ENCODE data around the gene BTN2A1.
A peak's percentile ranks its signal among the peaks of the same experiment; 100 is the strongest.
"Not testable (repeated sequence)": the region's sequence is repeated elsewhere in the genome, so short reads cannot be mapped to it uniquely, and the experiment has no call there.

Gene BTN2A1

DNA sequence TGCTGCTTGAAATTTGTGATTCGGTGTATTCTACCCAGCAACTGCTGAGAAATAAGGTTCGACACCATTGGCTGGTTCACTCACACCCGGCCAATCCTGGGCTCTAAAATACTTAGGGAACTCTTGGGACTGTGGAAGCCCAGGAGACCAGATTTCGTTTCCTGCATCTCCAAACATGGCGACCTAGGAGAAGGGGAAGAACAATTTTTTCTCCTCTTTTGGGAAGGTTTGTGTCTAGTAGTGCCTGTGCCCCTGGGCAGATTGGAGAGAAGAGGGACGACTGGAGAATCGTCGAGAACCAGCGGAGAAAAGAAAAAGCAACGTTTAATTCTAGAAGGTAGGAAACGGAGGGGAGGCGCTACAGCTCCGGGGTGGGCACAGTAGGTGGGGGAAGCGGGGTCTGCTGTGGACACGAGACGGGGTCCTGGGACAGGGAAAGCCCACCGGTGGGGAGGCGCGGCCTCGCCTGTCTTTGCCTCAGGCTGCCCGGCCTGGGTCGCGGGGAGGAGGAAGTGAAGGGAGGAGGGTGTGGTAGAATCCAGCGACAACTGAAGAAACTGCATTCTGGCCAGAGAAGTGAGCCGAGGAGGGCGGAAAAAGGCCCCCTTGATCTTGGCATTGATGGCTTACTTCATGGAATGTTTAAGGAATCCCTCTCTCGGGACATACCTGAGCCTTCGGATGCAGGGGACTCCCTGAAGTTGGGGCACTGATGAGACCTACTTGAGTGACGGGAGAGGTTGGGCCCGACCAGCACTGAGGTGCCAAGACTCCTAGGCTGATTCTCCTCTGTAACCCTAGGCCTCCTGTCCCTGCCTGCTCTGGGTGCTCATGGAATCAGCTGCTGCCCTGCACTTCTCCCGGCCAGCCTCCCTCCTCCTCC, at the start of gene BTN2A1:
TSS of gene BTN2A1 (plus strand) at position 150 of the 883 bp plus-strand sequence. CDS start at position 832, 682 bp downstream.
- peak; percentile 78 to 85 for DNase-seq

DNA sequence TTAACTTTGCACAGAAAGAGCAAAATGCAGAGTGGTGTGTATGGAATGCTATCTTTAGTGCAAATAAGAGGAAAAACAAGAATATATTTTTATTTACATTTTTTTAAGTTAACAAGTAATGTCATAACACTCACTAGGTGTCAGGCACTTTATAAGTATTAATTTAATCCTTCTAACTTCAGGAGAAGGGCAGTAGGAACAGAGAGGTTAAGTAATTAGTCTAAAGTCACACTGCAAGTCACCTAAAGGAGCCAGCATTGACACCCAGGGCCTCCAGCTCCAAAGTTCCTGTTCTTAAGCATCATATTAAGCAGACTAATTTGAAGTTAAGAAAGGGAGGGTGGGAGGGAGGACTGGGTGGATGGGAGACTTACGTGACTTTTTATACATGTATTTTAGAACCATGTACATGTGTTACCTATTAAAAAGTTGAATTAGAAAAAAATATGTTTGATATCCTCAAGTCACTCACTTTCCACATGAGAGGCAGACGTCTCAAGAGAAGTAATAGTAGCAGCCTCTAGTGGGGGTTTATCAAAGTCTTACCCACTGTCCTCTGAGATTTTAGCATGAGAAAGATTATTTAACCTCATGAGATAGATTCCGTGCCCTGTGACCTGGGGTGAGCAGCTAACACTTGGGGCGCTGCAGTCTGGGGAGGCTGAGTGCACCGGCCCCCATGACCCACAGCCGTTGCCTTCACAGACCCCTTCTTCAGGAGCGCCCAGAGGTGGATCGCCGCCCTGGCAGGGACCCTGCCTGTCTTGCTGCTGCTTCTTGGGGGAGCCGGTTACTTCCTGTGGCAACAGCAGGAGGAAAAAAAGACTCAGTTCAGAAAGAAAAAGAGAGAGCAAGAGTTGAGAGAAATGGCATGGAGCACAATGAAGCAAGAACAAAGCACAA, 48.7 kb upstream of the BTN2A1 start:
- no peak for DNase-seq

DNA sequence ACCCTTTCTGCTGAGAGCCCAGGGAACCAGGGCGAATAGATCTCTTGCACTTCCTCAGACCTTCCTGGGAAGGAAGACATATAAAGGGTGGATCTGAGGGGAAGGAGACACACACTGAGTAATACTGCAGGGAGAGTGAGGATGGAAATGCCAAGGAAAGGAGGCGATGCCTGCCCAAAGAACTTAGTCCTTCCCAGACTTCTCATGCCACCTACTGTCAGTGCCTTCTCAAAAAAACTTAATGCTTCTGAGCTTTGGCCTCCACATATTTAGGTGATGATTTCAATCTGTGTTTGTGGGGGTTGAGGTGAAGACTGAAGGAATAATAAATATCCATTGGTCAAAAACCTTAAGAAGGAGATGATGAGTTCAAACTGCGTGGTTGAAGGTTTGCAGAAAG, 46.0 kb upstream of the BTN2A1 start:
- DNase-seq = no peak

DNA sequence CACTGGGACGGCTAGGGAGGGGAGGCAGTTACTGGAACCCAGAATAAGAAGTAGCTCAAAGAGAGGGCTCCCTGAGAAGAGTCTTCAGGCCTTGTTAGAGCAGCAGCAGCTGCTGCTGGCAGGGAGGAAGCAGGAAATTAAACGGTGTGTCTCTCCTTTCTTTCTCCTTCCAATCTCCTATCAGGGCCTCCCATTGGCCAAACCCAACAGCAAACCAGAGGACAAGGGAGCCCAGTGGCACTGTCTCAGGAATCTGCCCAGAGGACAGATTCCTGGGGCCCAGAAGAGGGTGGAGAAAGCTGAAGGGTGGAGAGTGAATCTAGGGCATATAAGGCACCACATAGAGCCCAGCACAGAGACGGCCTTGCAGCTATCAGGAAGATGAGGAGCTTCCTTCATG, 45.5 kb upstream of the BTN2A1 start:
- no peak for DNase-seq

DNA sequence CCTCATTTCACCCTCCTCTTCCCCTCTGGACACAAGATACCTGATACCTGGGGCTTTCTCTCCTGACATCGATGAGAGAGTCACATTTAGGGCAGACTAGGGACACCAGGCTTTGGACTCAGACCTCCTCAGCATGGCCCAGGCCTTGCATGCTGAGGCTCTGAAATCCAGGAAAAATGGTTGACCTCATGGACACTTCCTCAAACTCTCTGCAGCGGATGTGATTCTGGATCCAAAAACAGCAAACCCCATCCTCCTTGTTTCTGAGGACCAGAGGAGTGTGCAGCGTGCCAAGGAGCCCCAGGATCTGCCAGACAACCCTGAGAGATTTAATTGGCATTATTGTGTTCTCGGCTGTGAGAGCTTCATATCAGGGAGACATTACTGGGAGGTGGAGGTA, 44.8 kb upstream of the BTN2A1 start:
- DNase-seq = no peak

DNA sequence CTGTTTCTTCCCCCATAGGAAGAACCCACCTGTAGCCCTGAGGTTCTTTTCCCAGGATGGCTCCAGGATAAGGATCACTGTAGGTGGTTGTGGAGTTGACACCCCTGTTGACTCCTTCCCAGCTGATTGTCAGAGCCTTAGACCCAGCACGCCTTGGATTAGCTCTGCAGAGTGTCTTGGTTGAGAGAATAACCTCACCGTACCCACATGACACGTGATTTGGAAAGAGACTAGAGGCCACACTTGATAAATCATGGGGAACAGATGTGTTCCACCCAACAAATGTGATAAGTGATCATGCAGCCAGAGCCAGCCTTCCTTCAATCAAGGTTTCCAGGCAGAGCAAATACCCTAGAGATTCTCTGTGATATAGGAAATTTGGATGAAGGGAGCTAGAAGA, 43.5 kb upstream of the BTN2A1 start:
- no peak for DNase-seq

DNA sequence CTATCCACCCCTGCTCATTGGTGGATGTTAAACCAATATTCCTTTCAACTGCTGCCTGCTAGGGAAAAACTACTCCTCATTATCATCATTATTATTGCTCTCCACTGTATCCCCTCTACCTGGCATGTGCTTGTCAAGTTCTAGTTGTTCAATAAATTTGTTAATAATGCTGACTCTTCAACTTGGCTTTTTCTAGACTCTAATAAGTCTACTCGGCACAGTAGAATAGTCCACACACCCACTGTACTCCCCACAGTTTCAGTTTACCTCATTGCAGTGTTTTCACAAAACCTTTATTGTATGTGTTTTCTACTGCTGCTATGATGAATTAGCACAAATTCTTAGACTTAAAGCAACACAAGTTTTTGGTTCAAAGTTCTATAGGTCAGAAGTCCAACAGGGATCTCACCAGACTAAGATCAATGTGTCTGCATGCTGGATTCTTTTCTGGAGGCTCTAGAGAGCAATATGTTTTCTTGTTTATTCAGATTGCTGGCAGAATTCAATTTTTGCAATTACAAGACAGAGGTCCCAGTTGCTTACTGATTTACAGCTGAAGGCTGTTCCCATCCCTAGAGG, 42.6 kb upstream of the BTN2A1 start:
- no peak for DNase-seq

DNA sequence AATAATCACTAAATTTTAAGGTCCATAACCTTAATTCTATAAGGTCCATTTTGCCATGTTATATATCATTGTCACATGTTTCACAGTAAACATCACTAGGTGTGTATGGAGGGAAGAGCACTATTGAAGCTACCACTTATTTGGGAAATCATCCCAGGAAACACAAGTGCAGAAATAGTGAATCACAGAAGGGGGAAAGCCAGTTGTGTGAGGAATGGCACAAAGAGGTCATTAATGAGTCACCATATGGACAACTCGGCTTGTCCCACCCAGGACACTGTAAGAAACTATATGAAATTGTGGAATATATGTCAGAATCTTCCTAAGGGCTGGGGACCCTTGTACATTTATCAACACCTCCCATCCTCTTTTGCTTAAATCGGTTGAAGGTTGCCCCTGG, 42.0 kb upstream of the BTN2A1 start:
- no peak for DNase-seq

DNA sequence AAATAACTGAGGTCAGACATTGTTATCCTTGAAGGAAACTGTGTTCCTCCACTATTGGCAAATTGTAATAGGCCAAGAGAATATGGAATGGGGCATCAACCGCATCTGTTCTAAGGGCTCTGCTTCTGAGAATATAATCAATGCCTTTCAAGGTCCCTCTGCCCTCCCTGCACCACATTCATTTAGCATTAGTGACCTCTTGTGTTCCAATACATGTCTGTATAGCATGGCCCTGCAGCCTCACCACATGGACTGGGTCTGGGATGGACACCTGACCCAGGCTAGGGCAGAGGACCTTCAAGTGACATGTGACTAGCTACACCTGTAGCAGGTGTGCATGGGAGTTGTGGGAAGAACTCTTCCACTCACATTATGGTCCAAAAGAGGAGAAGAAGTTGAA, 41.5 kb upstream of the BTN2A1 start:
- DNase-seq = no peak

DNA sequence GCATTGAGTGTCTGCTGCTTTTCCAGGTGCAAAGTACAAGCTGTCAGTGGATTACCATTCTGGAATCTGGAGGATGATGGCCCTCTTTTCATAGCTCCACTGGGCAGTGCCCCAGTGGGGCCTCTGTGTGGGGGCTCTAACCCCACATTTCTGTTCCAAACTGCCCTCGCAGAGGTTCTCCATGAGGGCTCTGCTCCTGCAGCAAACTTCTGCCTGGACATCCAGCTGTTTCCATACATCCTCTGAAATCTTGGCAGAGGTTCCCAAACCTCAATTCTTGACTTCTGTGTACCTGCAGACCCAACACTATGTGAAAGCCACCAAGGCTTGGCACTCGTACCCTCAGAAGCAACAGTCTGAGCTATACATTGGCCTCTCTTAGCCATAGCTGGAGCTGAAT, 39.7 kb upstream of the BTN2A1 start:
- not testable (repeated sequence) for DNase-seq

DNA sequence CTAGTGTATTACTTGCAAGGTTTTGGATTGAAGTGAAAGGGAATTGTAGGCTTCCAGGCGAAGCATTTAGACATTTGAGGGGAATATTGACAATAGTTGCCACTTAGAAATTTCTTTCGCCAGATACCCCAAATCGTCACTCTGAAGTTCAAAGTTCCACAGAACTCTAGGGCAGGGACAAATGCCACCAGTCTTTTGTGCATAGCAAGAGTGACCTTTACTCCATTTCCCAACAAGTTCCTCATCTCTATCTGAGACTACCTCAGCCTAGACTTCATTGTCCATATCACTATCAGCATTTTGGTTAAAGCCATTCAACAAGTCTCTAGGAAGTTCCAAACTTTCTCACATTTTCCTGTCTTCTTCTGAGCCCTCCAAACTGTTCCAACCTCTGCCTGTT, 39.0 kb upstream of the BTN2A1 start:
- not testable (repeated sequence) for DNase-seq

DNA sequence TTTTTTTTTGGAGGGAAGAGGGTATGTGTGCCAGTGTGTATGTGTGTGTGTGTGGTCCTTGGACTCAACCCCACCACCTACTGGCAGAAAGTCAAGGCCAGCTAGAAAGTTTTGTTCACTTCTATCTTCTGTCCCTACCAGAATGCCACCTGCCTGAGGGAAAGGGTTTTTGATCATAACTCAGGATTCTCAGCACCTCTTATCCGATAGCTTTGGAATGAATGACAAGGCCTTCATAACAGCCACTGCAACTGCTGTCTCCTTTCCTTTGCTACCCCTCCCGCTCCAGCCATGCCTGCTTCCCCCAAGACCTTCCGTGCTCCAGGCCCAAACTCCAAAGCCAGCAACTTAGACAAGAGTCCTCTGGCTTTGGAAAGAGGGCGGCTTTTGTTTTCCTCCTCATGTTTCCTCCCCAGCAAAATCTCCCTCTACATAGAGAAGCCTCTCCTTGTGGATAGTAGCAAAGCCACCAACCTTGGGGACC, 37.0 kb upstream of the BTN2A1 start:
- peak; percentile 13 to 46 for DNase-seq

DNA sequence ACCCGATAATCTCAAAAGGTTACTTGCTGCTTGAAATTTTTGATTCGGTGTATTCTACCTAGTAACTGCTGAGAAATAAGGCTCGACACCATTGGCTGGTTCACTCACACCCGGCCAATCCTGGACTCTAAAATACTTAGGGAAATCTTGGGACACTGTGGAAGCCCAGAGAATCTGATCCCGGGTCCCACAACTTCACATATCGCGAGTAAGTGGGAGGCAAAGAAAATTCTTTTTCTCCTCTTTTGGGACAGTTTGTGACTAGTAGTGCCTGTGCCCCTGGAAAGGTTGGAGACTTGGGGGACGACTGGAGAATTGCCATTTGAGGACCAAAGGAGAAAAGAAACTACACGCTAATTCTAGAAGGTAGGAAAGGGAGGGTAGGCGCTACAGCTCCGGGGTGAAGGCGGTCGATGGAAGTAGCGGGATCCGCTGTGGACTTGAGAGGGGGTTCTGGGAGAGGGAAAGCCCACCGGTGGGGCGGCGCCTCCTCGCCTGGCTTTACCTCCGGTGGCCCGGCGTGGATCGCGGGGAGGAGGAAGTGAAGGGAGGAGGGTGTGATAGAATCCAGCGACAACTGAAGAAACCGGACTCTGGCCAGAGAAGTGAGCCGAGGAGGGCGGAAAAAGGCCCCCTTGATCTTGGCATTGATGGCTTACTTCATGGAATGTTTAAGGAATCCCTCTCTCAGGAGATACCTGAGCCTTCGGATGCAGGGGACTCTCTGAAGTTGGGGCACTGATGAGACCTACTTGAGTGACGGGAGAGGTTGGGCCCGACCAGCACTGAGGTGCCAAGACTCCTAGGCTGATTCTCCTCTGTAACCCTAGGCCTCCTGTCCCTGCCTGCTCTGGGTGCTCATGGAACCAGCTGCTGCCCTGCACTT, 36.3 kb upstream of the BTN2A1 start:
- DNase-seq = peak; percentile 54 to 73

DNA sequence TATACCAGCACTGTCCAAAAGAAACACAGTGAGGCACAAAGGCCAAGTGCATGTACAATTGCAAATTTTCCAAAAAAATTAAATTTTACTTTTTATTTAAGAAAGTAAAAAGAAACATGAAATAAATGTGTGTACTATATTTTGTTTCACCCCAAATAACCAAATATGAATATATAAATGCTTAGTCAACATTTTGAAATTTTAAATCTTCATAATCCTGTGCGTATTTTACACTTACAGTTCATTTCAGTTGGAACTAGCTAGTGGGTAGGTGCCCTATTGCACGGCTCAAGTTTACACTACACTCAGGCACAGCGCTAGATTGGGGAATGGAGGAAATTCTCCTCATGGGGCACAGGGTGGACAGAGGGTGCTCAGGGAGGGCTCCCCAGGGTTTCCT, 35.4 kb upstream of the BTN2A1 start:
- DNase-seq = no peak

DNA sequence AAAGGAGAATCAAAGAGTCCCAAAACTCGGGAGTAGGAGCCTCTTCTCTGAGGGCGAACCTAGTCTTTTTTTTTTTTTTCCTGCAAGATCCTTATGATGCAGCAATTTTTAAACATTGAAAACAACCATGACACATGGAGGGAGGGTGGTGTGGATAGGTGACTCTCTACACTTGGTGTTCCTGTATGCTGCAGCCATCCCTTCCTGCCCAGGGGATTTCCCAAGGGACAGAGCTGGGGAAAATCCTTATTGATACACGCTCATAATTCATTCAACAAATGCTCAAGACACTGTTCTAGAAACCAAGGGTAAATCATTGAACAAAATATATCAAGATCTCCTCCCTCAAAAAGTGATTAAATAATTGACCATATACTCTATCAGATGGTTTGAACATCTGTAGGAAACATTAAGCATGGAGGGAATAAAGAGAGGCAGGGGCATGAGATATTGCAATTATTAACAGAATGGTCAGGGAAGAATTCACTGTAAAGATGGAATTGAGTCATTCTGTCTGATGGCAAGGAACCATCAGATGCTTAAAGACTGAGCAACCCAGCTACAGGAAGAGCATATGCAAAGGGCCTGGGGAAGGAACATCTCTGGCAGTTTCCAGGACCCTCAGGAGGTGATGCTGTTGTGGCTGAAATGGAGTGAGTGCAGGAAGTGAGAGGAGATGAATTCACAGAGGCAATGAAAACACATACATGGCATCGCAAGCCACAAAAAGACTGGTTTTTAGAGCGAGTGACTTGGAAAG, 30.9 kb upstream of the BTN2A1 start:
- DNase-seq = no peak

DNA sequence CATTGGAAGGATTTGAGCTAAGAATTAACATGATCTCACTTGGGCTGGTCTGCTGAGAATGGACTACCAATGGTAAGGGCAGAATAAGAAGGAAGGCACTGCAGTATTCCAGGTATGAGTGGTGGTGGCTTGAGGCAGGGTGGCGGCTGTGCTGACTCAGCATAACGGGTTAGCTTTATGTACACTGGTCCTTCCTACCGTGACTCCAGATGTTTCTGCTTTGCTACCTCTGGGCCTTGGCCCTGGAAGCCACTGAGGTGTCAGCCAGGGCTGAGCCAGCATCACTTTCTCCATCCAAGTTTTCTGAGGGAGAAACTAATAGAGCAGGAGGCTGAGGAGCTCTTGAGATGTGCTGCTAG, 30.3 kb upstream of the BTN2A1 start:
- DNase-seq = no peak

DNA sequence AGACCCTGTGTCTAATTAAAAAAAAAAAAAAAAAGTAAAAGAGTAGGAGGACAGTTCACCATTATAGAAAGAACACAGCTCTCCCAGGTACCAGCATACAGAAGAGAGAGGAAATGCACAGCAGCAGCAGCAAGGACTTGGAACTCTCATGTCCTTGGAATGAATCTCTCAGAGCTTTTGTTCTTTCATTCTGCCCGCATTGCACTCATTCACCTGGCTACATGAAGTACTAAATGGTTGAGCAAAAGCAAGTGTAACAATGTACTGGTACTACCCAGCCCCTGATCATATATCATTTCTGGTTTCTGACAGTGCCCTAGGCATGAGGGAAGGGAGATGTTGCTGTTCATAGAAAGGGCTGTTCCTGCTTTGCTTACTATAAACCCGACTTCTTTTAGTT, 29.5 kb upstream of the BTN2A1 start:
- no peak for DNase-seq

DNA sequence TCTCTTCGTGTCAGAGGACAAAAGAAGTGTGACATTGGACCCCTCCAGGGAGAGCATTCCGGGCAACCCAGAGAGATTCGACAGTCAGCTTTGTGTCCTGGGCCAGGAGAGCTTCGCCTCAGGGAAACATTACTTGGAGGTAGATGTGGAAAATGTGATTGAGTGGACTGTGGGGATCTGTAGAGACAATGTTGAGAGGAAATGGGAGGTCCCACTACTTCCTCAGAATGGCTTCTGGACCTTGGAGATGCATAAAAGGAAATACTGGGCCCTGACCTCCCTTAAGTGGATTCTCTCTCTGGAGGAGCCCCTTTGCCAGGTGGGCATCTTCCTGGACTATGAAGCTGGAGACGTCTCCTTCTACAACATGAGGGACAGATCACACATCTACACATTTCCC, 27.0 kb upstream of the BTN2A1 start:
- DNase-seq = no peak

DNA sequence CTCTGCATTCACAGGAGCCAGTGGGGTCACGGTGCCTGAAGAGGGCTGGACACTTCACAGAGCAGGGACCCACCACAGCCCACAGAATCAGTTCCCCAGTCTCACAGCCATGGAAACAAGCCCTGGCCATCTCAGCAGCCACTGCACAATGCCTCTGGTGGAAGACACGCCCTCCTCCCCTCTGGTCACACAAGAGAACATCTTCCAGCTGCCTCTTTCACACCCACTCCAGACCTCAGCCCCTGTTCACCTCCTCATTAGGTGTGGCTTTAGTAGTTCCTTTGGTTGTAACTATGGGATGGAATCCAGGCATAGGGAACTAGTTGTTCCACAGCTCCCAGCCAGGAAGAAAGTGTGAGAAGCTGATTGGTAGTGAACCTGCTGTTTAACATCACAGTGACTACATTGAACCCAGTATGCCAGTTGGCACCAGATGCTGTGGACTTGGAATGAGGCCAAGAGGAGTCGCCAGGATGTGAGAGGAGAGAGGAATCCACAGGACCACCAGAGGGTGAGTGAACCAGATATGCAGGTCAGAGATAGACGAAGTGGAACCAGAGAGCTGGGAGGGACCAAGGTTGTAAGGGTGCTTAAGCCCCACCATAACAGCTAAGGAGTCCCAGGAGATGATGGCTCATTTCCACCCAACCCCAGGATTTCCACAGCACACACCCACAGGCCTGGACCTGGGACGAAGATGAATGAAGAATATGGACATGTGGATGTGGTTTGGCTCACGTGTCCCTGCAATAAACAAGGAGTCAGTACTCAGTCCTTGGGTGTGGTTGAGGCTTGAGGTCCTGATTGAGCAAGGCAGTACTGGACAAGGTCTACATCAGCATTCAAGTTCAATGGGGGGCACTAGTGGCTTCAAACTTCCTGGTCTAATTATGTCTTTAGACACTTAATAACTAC, 26.2 kb upstream of the BTN2A1 start:
- no peak for DNase-seq

DNA sequence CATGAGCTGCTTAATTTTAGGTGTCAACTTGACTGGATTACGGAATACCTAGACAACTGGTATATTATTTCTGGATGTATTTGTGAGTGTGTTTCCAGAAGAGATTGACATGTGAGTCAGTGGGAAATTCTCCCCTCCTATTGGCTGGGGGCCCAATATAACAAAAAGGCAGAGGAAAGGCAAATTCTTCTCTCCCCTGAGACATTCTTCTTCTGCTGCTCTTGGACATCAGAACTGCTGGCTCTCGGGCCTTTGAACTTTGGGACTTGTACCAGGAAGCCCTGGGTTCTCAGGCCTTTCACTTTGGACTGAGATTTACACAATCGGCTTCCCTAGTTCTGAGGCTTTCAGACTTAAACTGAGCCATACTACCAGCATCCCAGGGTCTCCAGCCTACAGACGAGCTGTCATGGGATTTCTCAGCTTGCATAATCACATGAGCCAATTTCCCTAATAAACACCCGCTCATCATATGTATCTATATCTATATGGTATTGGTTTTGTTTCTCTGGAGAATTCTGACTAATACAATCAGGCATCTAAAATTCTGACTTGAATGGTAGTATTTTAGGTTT, 25.0 kb upstream of the BTN2A1 start:
- no peak for DNase-seq

Measured in CD4-positive, alpha-beta T cell treated with Interleukin-1 beta for 1 hour (primary cell).